ENCODE data around the gene PLCL2. TPM values are rescaled to one million over a fixed set of nuclear protein-coding genes. Genes with fewer than 3 reads are reported as not detected.

Gene PLCL2
- total RNA-seq, 2 donors from 2014 or later = 5.3 to 14.5 TPM

GRCh38 chr3:16861432-16861831 lies 23.3 kb upstream of the PLCL2 start:
- Histone ChIP-seq H3K4me1 (replicated peaks) (no peaks in the 10 kb centered on the region), H3K9me3 (no peaks in the 10 kb centered on the region), H3K27me3 (replicated peaks; ENCODE audit: insufficient read depth) (no peaks in the 10 kb centered on the region), H3K4me3 (no peak overlapping the region), H3K36me3 (no peaks in the 10 kb centered on the region), H3K27ac (no peak overlapping the region)
- intact Hi-C loops (cut with DNase I) = no loop called here
- WGBS = 72% methylated on average over 2 of the region's 2 CpGs
- DNase-seq (ENCODE audit: low spot score) = no peak
- TF ChIP-seq POLR2AphosphoS5 (IDR thresholded peaks at IDR 0.05) = no peak
- no peak for TF ChIP-seq CTCF (IDR thresholded peaks at IDR 0.05)
- no peak for TF ChIP-seq POLR2A (IDR thresholded peaks at IDR 0.05)

GRCh38 chr3:16864610-16865313 lies 20.0 kb upstream of the PLCL2 start:
- TF ChIP-seq POLR2A (IDR thresholded peaks at IDR 0.05) (no peak), POLR2AphosphoS5 (IDR thresholded peaks at IDR 0.05) (no peak), CTCF (IDR thresholded peaks at IDR 0.05) (no peak)
- no peak overlapping the region for H3K27ac ChIP-seq
- intact Hi-C loops (cut with DNase I) = no loop called here
- WGBS = 76% methylated on average over 5 of the region's 5 CpGs
- H3K4me3 ChIP-seq = no peak overlapping the region
- no peaks in the 10 kb centered on the region for H3K36me3 ChIP-seq
- no peaks in the 10 kb centered on the region for H3K9me3 ChIP-seq
- DNase-seq (ENCODE audit: low spot score) = no peak
- no peaks in the 10 kb centered on the region for H3K4me1 ChIP-seq (replicated peaks)
- no peaks in the 10 kb centered on the region for H3K27me3 ChIP-seq (replicated peaks; ENCODE audit: insufficient read depth)

- no peak overlapping the region for H3K27ac ChIP-seq
- no peaks in the 10 kb centered on the region for H3K36me3 ChIP-seq
- H3K4me1 ChIP-seq (replicated peaks) = no peaks in the 10 kb centered on the region
- no peak overlapping the region for H3K4me3 ChIP-seq
- no peaks in the 10 kb centered on the region for H3K9me3 ChIP-seq
- WGBS = 100% methylated on average over 1 of the region's 1 CpG
- H3K27me3 ChIP-seq (replicated peaks; ENCODE audit: insufficient read depth) = no peaks in the 10 kb centered on the region
- intact Hi-C loops (cut with DNase I) = no loop called here
- no peak for DNase-seq (ENCODE audit: low spot score)
- TF ChIP-seq POLR2AphosphoS5 (IDR thresholded peaks at IDR 0.05) (no peak), POLR2A (IDR thresholded peaks at IDR 0.05) (no peak), CTCF (IDR thresholded peaks at IDR 0.05) (no peak)
These were observed 19.4 kb upstream of the PLCL2 start for GRCh38 chr3:16865335-16865734.

GRCh38 chr3:16866571-16866970 lies 18.2 kb upstream of the PLCL2 start:
- DNase-seq (ENCODE audit: low spot score) = no peak
- TF ChIP-seq POLR2AphosphoS5 (IDR thresholded peaks at IDR 0.05) = no peak
- no peak for TF ChIP-seq POLR2A (IDR thresholded peaks at IDR 0.05)
- no peak for TF ChIP-seq CTCF (IDR thresholded peaks at IDR 0.05)
- Histone ChIP-seq H3K9me3 (no peaks in the 10 kb centered on the region), H3K27ac (no peak overlapping the region), H3K4me3 (no peak overlapping the region), H3K27me3 (replicated peaks; ENCODE audit: insufficient read depth) (no peaks in the 10 kb centered on the region), H3K4me1 (replicated peaks) (no peaks in the 10 kb centered on the region), H3K36me3 (no peaks in the 10 kb centered on the region)
- 49% methylated on average over 3 of the region's 3 CpGs for WGBS
- intact Hi-C loops (cut with DNase I) = no loop called here

GRCh38 chr3:16868513-16868912 lies 16.2 kb upstream of the PLCL2 start:
- no peaks in the 10 kb centered on the region for H3K9me3 ChIP-seq
- WGBS = 96% methylated on average over 1 of the region's 1 CpG
- DNase-seq (ENCODE audit: low spot score) = no peak
- intact Hi-C loops (cut with DNase I) = no loop called here
- no peaks in the 10 kb centered on the region for H3K36me3 ChIP-seq
- H3K27ac ChIP-seq = no peak overlapping the region
- H3K4me3 ChIP-seq = no peak overlapping the region
- no peaks in the 10 kb centered on the region for H3K4me1 ChIP-seq (replicated peaks)
- TF ChIP-seq CTCF (IDR thresholded peaks at IDR 0.05) = no peak
- no peak for TF ChIP-seq POLR2A (IDR thresholded peaks at IDR 0.05)
- no peak for TF ChIP-seq POLR2AphosphoS5 (IDR thresholded peaks at IDR 0.05)
- H3K27me3 ChIP-seq (replicated peaks; ENCODE audit: insufficient read depth) = no peaks in the 10 kb centered on the region

All from prostate gland (tissue), 2 donors.